Raji (cell line): Measurements from ENCODE around the gene MRPS2.
"Not testable (repeated sequence)": the region's sequence is repeated elsewhere in the genome, so short reads cannot be mapped to it uniquely, and the experiment has no call there.

ENCODE experiments used
- POLR2A ChIP-seq: IDR thresholded peaks from 2 replicates; pipeline ENCODE4 v1.6.1; 2011; ENCODE audit warnings: low read depth, low read length, control low read depth; ENCODE audit not compliant: insufficient read depth

The MRPS2 gene

DNA sequence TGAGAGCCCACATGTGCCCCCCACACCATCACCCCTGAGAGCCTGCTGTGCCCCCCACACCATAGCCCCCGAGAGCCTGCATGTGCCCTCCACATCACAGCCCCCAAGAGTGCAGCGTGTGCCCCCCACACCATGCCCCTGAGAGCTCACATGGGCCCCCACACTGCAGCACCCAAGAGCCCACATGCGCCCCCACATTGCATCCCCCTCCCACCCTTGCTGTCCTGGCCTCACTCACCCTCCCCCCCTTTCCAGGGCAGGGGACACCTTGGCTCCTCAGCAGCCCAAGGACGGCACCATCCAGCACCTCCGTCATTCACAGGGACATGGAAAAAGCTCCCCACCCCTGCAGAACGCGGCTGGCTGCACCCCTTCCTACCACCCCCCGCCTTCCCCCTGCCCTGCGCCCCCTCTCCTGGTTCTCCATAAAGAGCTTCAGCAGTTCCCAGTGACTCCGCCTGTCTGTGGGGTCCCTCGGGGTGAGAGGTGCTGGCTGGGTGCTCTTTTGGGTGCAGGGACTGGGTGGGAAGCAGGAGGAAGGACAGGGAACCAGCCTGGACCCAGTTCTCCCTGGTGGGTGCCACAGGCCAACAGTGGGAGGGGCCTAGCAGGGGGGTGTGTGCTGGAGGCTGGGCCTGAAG lies 25.7 kb downstream of the MRPS2 start:
- TF ChIP-seq POLR2A, result no peak

DNA sequence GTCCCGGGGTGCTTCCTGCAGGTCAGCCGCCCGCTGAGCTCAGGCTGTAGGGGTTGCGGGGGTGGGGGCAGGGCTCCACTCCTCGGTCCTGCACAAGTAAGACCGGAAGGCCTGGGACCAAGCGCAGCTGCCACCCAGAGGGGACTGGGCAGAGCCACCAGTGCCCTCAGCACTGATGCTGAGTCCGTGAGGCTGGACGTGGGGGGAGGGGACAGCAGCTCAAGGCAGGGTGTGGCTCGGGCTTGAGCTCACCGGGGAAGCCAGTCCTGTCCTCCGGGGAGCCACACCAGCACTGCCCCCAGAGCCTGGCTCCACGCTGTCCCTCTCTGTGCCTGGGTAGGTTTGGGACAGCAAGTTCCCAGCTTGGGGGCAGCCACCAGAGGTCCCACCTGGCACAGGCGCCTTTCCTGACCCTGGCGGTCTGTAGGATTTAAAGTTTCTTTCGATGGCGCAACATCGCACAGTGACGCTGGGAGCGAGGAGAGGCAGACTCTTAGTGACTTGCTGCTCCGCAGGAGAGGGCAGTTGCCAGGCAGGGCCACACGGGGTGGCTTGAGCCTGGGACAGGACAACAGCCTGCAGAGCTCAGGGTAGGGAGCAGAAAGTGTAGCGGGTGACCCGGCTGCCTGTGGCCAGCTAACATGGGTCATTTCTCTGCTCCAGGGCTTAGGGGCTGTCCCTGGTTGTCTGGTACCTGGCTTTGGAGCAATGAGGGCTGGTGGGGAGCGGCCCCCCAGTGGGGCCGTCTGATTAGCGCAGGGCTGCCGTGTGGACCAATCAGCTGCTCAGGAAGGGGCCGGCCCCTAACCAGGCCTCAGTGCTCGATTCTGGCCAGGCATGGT lies 26.5 kb downstream of the MRPS2 start:
- no peak for TF ChIP-seq POLR2A

DNA sequence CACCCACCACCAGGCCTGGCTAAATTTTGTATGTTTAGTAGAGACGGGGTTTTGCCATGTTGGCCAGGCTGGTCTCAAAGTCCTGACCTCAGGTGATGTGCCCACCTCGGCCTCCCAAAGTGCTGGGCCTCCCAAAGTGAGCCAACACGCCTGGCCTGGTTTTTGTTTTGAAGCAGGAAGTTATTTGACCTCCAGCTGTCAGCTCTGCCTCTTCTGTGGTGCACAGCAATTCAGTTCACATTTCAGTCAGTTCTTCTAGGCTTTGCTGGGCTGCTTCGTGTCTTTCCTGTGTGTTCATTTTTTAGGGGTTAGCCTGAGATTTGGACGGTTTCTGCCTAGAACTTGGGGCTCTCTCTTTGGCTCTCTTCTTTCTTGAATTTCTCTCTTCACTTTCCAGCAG lies 29.7 kb downstream of the MRPS2 start:
- TF ChIP-seq POLR2A, result no peak

DNA sequence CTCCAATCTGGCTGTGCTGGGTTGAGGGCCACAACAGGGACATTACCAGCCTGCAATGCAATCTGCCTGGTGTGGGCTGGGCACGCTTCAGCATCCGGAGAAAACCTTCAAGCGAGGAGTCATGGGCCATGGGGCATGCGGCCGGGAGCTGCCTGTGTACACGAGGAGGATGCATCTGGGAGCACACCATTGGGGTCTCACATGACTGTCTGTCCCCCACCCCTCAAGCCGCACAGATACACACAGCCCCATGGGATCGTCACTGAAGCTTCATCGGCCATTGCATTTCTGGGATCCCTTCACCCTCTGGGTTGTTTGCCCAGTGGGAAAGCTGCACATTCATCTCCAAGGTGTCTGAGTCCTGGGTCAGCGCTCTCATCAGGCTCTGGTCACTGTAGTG lies 30.6 kb downstream of the MRPS2 start:
- no peak for TF ChIP-seq POLR2A

DNA sequence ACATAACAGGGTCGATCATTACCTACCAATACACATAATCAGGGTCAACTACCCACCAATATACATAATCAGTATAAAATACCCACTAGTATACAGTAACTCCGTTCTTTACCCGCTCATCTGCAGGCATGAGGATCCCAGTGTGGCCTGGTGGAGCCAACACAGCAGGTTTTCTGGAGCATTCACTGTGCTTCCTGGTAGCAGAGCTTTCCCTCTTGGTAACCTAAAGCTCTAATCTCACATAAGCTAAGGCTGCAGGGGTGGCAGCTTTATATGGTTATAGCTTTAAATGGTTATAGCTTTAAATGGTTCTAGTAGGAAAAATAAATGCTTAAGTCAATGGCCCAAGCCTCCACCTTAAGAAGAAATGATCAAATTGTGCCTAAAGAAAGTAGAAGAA lies 32.6 kb downstream of the MRPS2 start:
- TF ChIP-seq POLR2A, result no peak

DNA sequence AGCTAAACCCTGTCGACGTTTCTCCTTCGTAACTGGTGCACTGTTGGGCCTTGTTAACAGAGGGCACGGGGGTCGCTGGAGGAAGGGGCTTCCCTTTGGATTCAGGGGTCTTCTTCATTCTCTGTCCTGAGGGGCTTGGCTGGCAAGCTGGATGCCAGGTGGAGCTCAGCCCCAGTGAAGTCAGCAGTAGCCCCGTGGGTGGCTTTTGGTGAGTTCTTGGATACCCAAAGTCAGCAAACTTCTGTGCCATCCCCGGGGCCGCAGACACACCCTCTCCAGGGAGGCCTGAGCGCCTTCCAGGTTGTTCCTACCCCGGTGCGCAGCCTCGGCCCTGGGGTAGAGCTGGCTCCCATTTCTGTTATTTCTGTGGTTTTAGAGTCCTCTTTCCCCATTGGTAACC lies 33.2 kb downstream of the MRPS2 start:
- no peak for TF ChIP-seq POLR2A

DNA sequence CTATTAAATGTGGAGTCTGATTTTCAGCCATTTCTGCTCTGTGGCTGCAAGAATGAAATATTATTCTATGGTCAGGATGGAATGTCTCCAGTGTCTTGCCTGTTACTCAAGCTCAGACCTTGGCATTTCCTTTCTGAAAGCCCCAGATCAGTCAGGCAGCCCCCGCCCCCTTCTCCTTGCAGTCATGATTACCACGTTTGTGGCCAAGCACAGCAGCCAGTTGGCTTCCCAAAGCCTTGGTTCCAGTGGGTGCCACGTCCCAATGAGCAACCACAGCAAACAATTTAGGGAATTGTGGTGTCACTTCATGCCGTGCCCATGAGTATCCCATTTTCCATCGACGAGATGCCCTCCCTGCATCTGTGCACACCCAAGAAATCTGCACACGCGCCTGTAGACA lies 35.7 kb downstream of the MRPS2 start:
- no peak for TF ChIP-seq POLR2A

DNA sequence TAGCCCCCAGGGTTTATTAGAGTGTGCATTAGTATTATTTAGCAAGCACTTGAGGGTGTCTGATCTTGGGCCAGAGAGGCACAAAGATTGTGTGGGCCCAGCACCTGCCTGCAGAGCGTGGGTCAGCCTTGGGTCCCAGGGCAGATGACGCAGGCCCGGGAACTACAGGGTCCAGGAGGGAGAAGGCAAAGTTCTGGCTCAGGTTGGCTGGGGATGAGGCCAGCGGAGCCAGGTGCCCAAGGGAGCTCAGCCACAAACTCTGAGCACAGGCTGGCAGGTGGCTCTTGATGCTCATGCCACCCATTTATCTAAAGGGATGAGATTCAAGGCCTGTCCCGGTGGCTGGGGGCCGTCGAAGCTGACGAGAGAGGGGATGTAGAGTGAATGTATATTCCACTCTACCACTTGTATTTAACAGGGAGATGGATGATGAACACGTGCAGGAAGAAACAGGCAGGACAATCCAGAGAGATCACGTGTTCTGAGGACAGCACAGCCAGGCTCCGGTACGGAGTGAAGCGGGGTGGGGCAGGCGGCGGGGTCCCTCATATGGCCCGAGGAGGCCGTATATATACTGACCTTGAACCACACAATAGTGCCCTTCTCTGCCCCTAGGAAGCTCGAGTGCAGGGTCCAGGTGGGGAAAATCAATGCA lies 44.6 kb downstream of the MRPS2 start:
- TF ChIP-seq POLR2A, result no peak

DNA sequence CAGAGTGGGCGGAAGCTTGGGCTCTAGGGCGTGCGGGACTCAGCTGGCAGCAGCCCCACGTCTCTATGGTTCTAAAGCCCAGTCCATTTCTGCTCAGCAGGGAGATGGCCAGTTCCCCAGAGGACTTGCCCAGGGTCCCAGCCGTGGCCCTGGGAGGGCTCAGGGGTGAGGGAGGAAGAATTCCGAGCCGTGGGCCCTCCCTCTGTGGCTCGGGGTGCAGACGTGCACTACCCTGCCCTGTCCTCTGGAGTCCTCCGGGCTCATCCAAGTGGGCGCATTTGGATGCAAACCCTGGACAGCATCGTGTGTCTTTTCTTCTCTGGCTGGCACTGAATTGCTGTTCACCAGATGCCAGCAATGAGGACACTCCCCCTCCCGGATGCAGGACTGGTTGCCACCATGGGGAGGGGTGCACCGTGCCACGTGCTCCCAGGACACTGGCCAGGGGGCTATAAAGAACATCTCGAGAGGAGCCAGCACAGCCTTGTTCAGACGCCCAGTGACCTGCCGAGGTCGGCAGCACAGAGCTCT lies 45.2 kb downstream of the MRPS2 start, which contains the start of gene OBP2A:
Gene OBP2A, plus strand, starts transcription at position 481 of the 531 bp plus-strand sequence. CDS start 55 bp downstream, outside the sequence.
- not testable (repeated sequence) for TF ChIP-seq POLR2A

DNA sequence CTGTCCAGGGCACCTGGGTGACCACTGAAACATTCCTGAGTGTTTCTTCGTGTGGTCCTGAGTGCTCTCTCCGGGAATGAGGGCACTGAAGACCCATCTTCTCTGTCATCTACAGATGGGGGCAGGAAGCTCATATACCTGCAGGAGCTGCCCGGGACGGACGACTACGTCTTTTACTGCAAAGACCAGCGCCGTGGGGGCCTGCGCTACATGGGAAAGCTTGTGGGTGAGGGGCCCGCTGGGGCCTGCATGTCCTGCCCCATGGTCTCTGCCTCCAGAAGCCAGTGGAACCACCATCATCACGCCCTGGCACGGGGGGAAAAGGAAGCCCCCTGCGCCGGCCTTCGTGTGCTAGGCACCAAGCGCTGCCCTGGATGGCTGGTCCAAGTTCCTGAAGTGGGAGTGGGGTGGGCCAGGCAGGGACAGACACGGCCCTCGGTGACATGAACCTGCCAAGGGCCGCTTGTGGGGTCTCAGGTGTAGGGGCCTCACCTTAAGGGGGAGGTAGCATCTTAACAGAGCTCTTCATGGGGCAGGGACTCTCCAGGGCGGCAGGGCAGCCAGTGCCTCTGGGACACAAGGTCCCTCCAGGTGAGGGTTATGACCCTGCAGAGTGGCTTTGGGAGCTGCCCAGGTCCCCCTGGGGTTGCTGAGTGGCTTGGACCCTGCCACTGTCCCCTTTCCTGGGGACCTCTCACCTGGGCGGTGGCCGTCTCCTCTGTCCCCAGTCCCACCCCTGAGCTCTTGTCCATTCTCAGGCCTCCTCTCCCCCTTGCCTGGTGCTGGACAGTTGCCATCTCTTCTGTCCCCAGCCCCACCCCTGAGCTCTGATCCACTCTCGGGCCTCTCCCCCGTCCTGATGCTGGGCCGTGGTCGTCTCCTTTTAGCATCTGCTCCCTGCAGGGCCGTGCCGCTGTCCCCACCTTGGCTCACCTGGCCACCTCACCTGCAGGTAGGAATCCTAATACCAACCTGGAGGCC lies 47.6 kb downstream of the MRPS2 start:
- TF ChIP-seq POLR2A, result no peak

DNA sequence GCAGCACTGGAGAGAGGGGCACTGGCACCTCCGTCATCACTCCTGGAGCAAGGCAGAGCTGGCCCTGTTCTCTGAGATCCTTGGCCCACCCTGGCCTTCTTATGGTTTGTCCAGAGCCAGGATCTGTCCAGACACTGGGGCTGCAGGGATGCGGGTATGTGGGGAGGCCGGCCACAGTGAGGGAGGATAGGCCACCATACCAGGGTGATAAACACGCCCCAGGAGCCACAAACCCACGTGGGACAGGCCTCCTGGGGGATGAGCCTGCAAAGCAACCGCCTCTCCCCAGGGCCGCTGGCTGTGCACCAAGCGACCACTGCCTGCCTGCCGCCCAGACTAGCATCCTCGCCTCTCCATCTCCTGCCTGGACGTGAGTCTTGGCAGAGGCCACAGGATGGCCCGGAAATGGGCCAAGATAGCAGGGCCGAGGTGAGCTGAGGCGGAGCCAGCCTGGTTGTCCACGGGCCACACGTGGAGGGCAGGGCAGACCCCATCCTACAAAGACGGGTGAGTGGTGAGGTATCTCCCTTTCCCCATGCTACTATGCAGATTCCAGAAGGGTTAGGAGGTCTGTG lies 49.9 kb downstream of the MRPS2 start:
- TF ChIP-seq POLR2A, result no peak

DNA sequence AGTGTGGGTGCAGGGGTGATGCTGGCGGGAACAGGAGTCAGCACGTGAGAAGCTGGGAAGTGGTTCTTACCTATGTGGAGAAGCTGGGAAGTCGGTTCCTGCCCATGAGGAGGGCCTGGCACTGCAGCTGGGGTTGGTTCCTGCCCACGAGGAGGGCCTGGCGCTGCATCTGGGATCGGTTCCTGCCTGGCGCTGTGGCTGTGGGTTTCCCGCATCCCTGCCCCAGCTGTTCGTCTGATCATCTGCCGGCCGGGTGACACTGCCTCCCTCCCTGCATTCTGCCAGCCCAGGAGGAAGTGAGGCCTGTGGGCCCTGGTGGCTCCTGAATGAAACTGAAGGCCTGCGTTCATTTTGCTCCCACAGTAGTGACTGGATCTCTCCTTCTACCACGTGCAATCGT lies 50.5 kb downstream of the MRPS2 start:
- TF ChIP-seq POLR2A, result no peak

DNA sequence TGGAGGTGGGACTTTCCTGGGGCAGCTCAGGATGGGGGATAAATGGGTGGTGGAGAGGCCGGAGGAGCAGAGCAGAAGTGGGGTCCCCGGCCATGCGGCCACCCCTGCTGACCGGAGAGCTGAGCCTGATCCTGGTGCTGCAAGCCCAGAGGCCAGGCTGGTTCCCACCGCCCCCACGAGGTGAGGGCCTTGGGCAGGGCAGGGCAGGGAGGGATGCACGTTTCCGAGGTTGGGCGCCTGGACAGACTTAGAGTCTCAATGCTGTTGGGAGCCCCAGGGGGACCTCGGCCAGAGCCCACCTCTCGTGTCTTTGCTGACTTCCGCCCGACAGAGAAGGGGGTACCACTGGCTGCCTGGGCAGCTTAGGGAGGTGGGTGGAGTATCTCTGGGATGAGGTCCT lies 51.0 kb downstream of the MRPS2 start:
- no peak for TF ChIP-seq POLR2A

DNA sequence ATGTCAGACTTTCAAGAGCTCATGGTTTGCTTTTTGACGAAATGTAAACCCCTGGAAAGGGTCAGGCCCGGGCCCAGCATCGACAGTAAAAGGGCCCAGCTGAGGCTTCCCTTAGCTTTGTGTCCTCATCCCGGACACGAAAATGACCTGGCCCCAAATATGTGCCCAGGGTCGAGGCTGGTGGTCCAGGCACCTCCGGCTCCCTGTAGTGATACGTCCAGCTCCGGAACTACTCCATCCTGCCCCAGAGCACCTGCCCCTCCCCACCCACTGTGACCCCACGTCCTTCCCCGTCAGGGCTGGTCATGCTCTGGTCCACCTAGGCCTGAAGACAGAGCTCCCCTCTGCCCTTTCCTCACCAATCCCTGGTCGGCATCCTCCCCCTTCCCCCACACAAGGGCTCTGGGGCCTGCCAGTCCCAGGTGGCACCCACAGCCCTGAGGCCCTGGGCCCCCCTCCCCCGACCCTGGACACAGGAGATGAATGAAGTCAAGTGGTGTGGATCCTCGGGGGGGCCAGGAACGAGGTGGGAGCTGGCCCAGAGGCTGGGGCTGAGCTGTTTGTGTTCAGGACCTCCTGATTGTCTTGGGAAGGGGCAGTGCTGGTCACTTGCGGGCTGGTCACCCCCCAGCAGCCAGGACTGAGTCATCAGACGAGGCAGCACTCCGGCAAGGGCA lies 51.7 kb downstream of the MRPS2 start:
- no peak for TF ChIP-seq POLR2A
